Fibroblast of lung (primary cell): ENCODE results near the gene RCSD1.

Experiments
- EZH2 ChIP-seq: IDR thresholded peaks from 2 replicates; pipeline ENCODE4 v1.5.1; 2012; ENCODE audit warnings: low read length, control low read depth, mild to moderate bottlenecking; ENCODE audit errors: missing control alignments
- TF ChIP-seq, protein P1 (sequence below), 2 donors: IDR thresholded peaks in 1 of 2; conservative IDR thresholded peaks in 1 of 2; 1 replicate in 1 of 2; 2 replicates in 1 of 2; pipeline ENCODE4 v1.5.1; 2011 to 2012; ENCODE audit warnings: low read length in 2 of 2, control low read depth in 1 of 2, inconsistent platforms in 1 of 2, low read depth in 1 of 2, mild to moderate bottlenecking in 1 of 2

DNA sequence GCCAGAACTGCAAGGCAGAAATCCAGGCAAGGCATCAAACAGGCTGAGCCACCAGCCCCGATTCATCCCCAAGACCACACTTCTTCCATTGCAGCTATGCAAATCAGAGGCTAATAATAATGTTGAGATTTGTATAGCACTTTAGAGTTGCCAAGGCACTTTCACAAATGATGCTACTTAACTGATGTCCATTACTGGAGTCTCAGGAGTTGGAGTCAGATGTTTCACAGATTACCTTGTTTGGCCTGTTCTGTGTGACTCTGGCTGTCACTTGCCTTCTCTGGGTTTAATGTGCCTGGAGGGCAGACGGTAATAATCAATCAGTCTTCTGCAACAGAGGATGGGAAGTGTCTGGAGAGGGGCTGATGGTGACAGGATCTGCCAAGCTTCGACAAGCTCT lies 51.0 kb downstream of the RCSD1 start:
- TF ChIP-seq, protein P1, sequence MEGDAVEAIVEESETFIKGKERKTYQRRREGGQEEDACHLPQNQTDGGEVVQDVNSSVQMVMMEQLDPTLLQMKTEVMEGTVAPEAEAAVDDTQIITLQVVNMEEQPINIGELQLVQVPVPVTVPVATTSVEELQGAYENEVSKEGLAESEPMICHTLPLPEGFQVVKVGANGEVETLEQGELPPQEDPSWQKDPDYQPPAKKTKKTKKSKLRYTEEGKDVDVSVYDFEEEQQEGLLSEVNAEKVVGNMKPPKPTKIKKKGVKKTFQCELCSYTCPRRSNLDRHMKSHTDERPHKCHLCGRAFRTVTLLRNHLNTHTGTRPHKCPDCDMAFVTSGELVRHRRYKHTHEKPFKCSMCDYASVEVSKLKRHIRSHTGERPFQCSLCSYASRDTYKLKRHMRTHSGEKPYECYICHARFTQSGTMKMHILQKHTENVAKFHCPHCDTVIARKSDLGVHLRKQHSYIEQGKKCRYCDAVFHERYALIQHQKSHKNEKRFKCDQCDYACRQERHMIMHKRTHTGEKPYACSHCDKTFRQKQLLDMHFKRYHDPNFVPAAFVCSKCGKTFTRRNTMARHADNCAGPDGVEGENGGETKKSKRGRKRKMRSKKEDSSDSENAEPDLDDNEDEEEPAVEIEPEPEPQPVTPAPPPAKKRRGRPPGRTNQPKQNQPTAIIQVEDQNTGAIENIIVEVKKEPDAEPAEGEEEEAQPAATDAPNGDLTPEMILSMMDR (conservative IDR thresholded peaks at IDR 0.05 in 1 of 2, IDR thresholded peaks at IDR 0.05 in 1 of 2; ENCODE audit: low read depth in 1 of 2, low read length in 2 of 2): no peak
- no peak for TF ChIP-seq EZH2
